Smooth muscle cell of trachea (primary cell): ENCODE results near the gene ZNF486. TPM values are rescaled to one million over a fixed set of nuclear protein-coding genes. Genes with fewer than 3 reads are reported as not detected.

Experiments
- total RNA-seq: library from RNA; depleted of rRNA; stranded (reverse); fragments of >200 nt; gene quantifications from 2 replicates; pipeline ENCODE4 v1.2.1, GENCODE V29; 2014

Gene ZNF486
- 3.5 and 6.3 TPM in 2 replicates for total RNA-seq

GRCh38 chr19:20167020-20167644, at the start of gene ZNF486:
TSS of gene ZNF486 (plus strand) at chr19:20167214. CDS start at chr19:20167331, 117 bp downstream.

Other genes with a start within 250 kb of the ZNF486 start
- 3.0 and 3.8 TPM in 2 replicates for gene ZNF682, start 127.7 kb upstream of the ZNF486 start, total RNA-seq
- gene ZNF90, start 89.2 kb upstream of the ZNF486 start, total RNA-seq = 1.3 and 3.5 TPM in 2 replicates